ENCODE data around the gene RDH14. TPM values are rescaled to one million over a fixed set of nuclear protein-coding genes. Genes with fewer than 3 reads are reported as not detected.

Gene RDH14
- total RNA-seq, 1 donor from 2014 or later = 15.4 TPM

DNA sequence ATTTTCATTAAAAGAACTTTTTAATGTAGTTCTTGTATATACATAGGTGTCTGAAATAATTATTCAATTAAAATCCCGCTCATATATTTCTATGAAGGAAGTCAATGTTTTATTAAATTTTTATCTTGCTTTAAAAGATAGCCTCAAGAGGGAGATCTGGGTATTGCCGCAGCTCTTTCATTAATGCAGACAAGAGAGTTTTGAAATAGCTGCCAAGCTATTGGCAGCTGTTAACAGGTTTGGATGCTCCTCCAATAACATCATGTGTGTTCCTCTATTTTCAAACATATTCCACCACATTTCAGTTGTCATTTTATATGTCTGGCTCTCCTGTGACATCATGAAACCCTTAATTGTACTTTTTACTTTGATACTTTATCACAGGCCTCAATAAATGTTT is 41.8 kb upstream of the RDH14 start:
- Mint-ChIP-seq H3K4me1 (ENCODE audit: unreplicated experiment) (no peaks in the 10 kb centered on the region), H3K27me3 (ENCODE audit: unreplicated experiment) (no peaks in the 10 kb centered on the region), H3K36me3 (ENCODE audit: low read depth, unreplicated experiment) (no peaks in the 10 kb centered on the region), H3K9me3 (ENCODE audit: unreplicated experiment) (no peaks in the 10 kb centered on the region), H3K27ac (ENCODE audit: unreplicated experiment) (no peak overlapping the region), H3K4me3 (ENCODE audit: unreplicated experiment) (no peak overlapping the region)
- TF ChIP-seq, protein P1, sequence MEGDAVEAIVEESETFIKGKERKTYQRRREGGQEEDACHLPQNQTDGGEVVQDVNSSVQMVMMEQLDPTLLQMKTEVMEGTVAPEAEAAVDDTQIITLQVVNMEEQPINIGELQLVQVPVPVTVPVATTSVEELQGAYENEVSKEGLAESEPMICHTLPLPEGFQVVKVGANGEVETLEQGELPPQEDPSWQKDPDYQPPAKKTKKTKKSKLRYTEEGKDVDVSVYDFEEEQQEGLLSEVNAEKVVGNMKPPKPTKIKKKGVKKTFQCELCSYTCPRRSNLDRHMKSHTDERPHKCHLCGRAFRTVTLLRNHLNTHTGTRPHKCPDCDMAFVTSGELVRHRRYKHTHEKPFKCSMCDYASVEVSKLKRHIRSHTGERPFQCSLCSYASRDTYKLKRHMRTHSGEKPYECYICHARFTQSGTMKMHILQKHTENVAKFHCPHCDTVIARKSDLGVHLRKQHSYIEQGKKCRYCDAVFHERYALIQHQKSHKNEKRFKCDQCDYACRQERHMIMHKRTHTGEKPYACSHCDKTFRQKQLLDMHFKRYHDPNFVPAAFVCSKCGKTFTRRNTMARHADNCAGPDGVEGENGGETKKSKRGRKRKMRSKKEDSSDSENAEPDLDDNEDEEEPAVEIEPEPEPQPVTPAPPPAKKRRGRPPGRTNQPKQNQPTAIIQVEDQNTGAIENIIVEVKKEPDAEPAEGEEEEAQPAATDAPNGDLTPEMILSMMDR (IDR thresholded peaks at IDR 0.05; ENCODE audit: unreplicated experiment) = no peak
- DNase-seq (ENCODE audit: low spot score) = no peak

DNA sequence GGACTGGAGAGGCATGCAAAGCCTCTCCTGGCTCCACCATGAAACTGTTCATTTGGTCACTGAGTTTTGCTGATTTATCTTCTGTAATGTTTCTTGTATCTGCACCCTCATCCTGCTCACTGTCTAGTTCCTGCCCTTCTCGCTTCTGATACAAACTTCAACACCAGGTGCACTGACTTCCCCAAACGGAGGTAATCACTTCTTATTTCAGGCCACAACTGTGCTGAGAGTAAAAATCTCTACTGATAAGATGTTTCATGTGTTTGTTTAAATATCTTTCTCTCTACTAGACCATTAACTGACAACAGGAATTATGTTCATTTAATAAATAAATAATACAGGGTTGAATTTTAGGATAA is 39.8 kb upstream of the RDH14 start:
- Mint-ChIP-seq H3K36me3 (ENCODE audit: low read depth, unreplicated experiment) (no peaks in the 10 kb centered on the region), H3K4me3 (ENCODE audit: unreplicated experiment) (no peak overlapping the region), H3K9me3 (ENCODE audit: unreplicated experiment) (no peaks in the 10 kb centered on the region), H3K4me1 (ENCODE audit: unreplicated experiment) (no peaks in the 10 kb centered on the region), H3K27me3 (ENCODE audit: unreplicated experiment) (no peaks in the 10 kb centered on the region), H3K27ac (ENCODE audit: unreplicated experiment) (no peak overlapping the region)
- no peak for DNase-seq (ENCODE audit: low spot score)
- TF ChIP-seq, protein P1 (IDR thresholded peaks at IDR 0.05; ENCODE audit: unreplicated experiment) = no peak

DNA sequence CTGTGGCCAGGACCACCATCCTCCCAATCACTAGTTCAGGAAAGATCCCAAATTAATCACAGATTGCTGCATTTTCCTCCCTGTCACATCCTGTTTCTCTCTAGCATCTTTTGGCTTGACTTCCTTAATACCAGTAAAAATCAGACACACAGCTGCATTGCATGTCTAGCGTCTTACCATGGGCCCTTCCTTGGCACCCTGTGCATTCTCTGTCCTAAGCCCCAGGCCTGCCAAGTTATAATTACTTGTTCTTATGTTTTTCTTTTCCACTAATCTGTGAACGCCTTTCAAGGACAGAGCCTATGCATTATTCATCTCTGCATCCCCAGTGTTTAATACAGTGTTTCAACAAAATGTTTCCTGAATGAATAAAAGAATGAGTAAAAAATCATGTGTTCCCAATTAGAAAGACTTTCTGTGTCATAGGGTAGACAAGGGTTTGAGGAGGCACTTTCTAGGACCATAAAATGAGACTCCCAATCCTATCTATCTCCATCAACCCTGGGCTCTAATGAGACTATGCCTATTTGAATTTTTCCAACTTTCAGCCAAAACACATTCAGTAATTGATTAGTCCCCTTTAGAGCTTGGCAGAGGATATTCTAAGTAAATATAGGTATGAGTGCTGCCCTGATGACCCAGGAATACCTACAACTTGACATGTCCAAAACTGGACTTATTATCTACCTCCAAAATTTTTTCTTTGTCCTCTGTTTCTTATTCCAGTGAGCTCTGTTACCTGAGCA is 39.2 kb upstream of the RDH14 start:
- Mint-ChIP-seq H3K36me3 (ENCODE audit: low read depth, unreplicated experiment) (no peaks in the 10 kb centered on the region), H3K9me3 (ENCODE audit: unreplicated experiment) (no peaks in the 10 kb centered on the region), H3K27ac (ENCODE audit: unreplicated experiment) (no peak overlapping the region), H3K4me1 (ENCODE audit: unreplicated experiment) (no peaks in the 10 kb centered on the region), H3K27me3 (ENCODE audit: unreplicated experiment) (no peaks in the 10 kb centered on the region), H3K4me3 (ENCODE audit: unreplicated experiment) (no peak overlapping the region)
- DNase-seq (ENCODE audit: low spot score) = no peak
- TF ChIP-seq, protein P1 (IDR thresholded peaks at IDR 0.05; ENCODE audit: unreplicated experiment) = no peak

DNA sequence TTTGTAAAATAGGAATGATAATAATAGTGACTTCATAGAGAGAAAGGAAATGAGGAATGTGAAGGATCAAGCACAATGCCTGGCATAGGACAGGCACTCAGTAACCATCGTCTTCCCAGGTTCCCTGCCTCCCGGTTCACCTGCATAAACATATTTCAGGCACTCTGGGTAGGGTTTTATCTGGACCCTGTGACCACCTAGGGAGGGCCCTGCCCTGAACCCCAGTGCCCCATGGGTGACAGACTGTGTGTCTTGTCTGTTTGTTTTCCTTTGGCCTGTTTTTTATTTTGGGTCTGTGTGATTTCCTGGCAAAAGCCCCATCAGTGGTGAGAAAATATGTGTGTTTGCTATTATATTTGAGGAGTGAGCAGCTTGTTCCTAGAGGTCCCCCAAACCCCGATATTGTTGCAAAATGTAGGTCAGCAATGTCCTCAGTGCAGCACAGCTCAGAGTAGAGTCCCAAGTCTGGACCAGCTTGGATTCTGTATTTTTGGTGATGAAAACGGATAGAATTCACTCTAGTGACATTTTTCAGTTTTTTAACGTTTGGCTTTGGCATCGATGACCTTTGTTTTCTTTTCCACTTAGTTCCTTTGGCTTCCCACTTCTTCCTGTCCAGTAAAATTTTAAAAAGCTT is 38.5 kb upstream of the RDH14 start:
- no peak overlapping the region for H3K27ac Mint-ChIP-seq (ENCODE audit: unreplicated experiment)

More for the DNA sequence above, 38.5 kb upstream of the RDH14 start:
- Mint-ChIP-seq H3K27me3 (ENCODE audit: unreplicated experiment) (no peaks in the 10 kb centered on the region), H3K36me3 (ENCODE audit: low read depth, unreplicated experiment) (no peaks in the 10 kb centered on the region), H3K4me1 (ENCODE audit: unreplicated experiment) (no peaks in the 10 kb centered on the region), H3K9me3 (ENCODE audit: unreplicated experiment) (no peaks in the 10 kb centered on the region), H3K4me3 (ENCODE audit: unreplicated experiment) (no peak overlapping the region)
- TF ChIP-seq, protein P1 (IDR thresholded peaks at IDR 0.05; ENCODE audit: unreplicated experiment) = no peak
- no peak for DNase-seq (ENCODE audit: low spot score)

Data from endothelial cell (in vitro differentiated cells).